Effector memory CD4-positive, alpha-beta T cell (primary cell): ENCODE measurements around the gene MECP2.
A peak's percentile ranks its signal among the peaks of the same experiment; 100 is the strongest.
"Not testable (repeated sequence)": the region's sequence is repeated elsewhere in the genome, so short reads cannot be mapped to it uniquely, and the experiment has no call there.

Experiments
- DNase-seq, 3 donors: peaks; one replicate each; pipeline ENCODE4 v3.0.0-alpha.2; 2020
- H3K27ac ChIP-seq: 2 replicates; pipeline ENCODE4 v1.7.0; 2013; ENCODE audit warnings: mild to moderate bottlenecking, low read length, moderate library complexity; ENCODE audit not compliant: insufficient read depth, poor library complexity, severe bottlenecking
- H3K27me3 ChIP-seq: replicated peaks from 2 replicates; pipeline ENCODE4 v1.7.0; 2013; ENCODE audit warnings: mild to moderate bottlenecking, low read length; ENCODE audit not compliant: insufficient read depth, control insufficient read depth, poor library complexity, severe bottlenecking
- H3K36me3 ChIP-seq: 2 replicates; pipeline ENCODE4 v1.7.0; 2013; ENCODE audit warnings: mild to moderate bottlenecking, low read length, moderate library complexity; ENCODE audit not compliant: control insufficient read depth, insufficient read depth
- H3K4me1 ChIP-seq: 2 replicates; pipeline ENCODE4 v1.7.0; 2013; ENCODE audit warnings: low read length, mild to moderate bottlenecking; ENCODE audit not compliant: control insufficient read depth, insufficient read depth, poor library complexity, severe bottlenecking
- H3K4me3 ChIP-seq: 2 replicates; pipeline ENCODE4 v1.7.0; 2013; ENCODE audit warnings: low read length, low read depth, mild to moderate bottlenecking; ENCODE audit not compliant: insufficient read depth, poor library complexity, severe bottlenecking
- H3K9me3 ChIP-seq: 2 replicates; pipeline ENCODE4 v1.7.0; 2013; ENCODE audit warnings: mild to moderate bottlenecking, low read length, moderate library complexity; ENCODE audit not compliant: control insufficient read depth

The MECP2 gene

GRCh38 chrX:153984351-153985178 is 113.0 kb downstream of the MECP2 start:
- H3K36me3 ChIP-seq: no peaks in the 10 kb centered on the region
- DNase-seq: peak in 1 of 3 donors; percentile 9
- H3K4me1 ChIP-seq: peaks cover 43% of the 10 kb centered on the region
- H3K27ac ChIP-seq: peak overlapping the region; percentile 79
- peaks cover 4% of the 10 kb centered on the region for H3K27me3 ChIP-seq
- peak overlapping the region; percentile 29 for H3K4me3 ChIP-seq
- H3K9me3 ChIP-seq: no peaks in the 10 kb centered on the region

GRCh38 chrX:153983321-153983801 is 114.2 kb downstream of the MECP2 start:
- DNase-seq: no peak
- Histone ChIP-seq H3K27me3 (peaks cover 4% of the 10 kb centered on the region), H3K4me1 (peaks cover 43% of the 10 kb centered on the region), H3K4me3 (no peak overlapping the region), H3K36me3 (no peaks in the 10 kb centered on the region), H3K27ac (peak overlapping the region; percentile 69), H3K9me3 (no peaks in the 10 kb centered on the region)

- peak; percentile 47 to 56 (median 54) for DNase-seq
- Histone ChIP-seq H3K4me1 (peaks cover 43% of the 10 kb centered on the region), H3K9me3 (no peaks in the 10 kb centered on the region), H3K27ac (peak overlapping the region; percentile 69), H3K36me3 (no peaks in the 10 kb centered on the region), H3K4me3 (no peak overlapping the region), H3K27me3 (peaks cover 4% of the 10 kb centered on the region)
These were observed 115.6 kb downstream of the MECP2 start for GRCh38 chrX:153981771-153982533.

- Histone ChIP-seq H3K36me3 (no peaks in the 10 kb centered on the region), H3K27ac (peak overlapping the region; percentile 69), H3K4me3 (no peak overlapping the region), H3K9me3 (no peaks in the 10 kb centered on the region), H3K4me1 (peaks cover 43% of the 10 kb centered on the region), H3K27me3 (peaks cover 4% of the 10 kb centered on the region)
- DNase-seq: no peak
These were observed 116.3 kb downstream of the MECP2 start for GRCh38 chrX:153981231-153981630.

- Histone ChIP-seq H3K4me1 (peaks cover 42% of the 10 kb centered on the region), H3K27ac (peak overlapping the region; percentile 69)
- DNase-seq, H3K36me3 ChIP-seq, H3K4me3 ChIP-seq, H3K9me3 ChIP-seq, H3K27me3 ChIP-seq: not testable (repeated sequence)
These were observed 117.1 kb downstream of the MECP2 start for GRCh38 chrX:153980394-153980793.

- no peaks in the 10 kb centered on the region for H3K9me3 ChIP-seq
- peaks cover 14% of the 10 kb centered on the region for H3K4me1 ChIP-seq
- no peak for DNase-seq
- no peaks in the 10 kb centered on the region for H3K27me3 ChIP-seq
- peak overlapping the region; percentile 44 for H3K27ac ChIP-seq
- no peaks in the 10 kb centered on the region for H3K36me3 ChIP-seq
- H3K4me3 ChIP-seq: no peak overlapping the region
These were observed 122.7 kb downstream of the MECP2 start for GRCh38 chrX:153974726-153975286.

- Histone ChIP-seq H3K27me3 (no peaks in the 10 kb centered on the region), H3K4me3 (no peak overlapping the region), H3K9me3 (no peaks in the 10 kb centered on the region), H3K27ac (peak overlapping the region; percentile 94), H3K4me1 (peaks cover 16% of the 10 kb centered on the region), H3K36me3 (no peaks in the 10 kb centered on the region)
- no peak for DNase-seq
These were observed 123.4 kb downstream of the MECP2 start for GRCh38 chrX:153974003-153974725.

- Histone ChIP-seq H3K4me3 (peak overlapping the region; percentile 45), H3K4me1 (peaks cover 18% of the 10 kb centered on the region), H3K9me3 (no peaks in the 10 kb centered on the region), H3K27me3 (no peaks in the 10 kb centered on the region), H3K36me3 (no peaks in the 10 kb centered on the region), H3K27ac (peak overlapping the region; percentile 94)
- DNase-seq: no peak
These were observed 124.2 kb downstream of the MECP2 start for GRCh38 chrX:153973127-153974002.
